Omental fat pad (tissue), 4 donors: ENCODE measurements around the gene DCAF8L1. TPM values are rescaled to one million over a fixed set of nuclear protein-coding genes. Genes with fewer than 3 reads are reported as not detected.

ENCODE experiments used
- ATAC-seq: fragments of 150-250 bp; one replicate; pipeline ENCODE4 v1.9.1; 2016; ENCODE audit warnings: mild to moderate bottlenecking, moderate library complexity; ENCODE audit not compliant: low FRiP score
- DNase-seq: peaks from one replicate; pipeline ENCODE4 v3.0.0-alpha.2; 2019; ENCODE audit warnings: low spot score
- CTCF ChIP-seq, 3 donors: fragments of 450-650 bp; IDR thresholded peaks; one replicate each; pipeline ENCODE4 v1.5.1; 2016 to 2017; ENCODE audit warnings: antibody characterized with exemption in 3 of 3, mild to moderate bottlenecking in 3 of 3, moderate library complexity in 2 of 3
- total RNA-seq, 4 donors: library from RNA; depleted of rRNA; stranded (reverse); fragments of >200 nt; gene quantifications; one replicate each; pipeline ENCODE4 v1.1.0, GENCODE V29; 2016

Gene DCAF8L1
- total RNA-seq, result not detected

GRCh38 chrX:27981349-27981748 is at the start of gene DCAF8L1:
Gene DCAF8L1, minus strand, starts transcription at chrX:27981449. Its CDS starts 115 bp downstream, at chrX:27981334.
- ATAC-seq, result no peak
- DNase-seq, result no peak
- TF ChIP-seq CTCF (IDR thresholded peaks at IDR 0.05), result no peak

DNA sequence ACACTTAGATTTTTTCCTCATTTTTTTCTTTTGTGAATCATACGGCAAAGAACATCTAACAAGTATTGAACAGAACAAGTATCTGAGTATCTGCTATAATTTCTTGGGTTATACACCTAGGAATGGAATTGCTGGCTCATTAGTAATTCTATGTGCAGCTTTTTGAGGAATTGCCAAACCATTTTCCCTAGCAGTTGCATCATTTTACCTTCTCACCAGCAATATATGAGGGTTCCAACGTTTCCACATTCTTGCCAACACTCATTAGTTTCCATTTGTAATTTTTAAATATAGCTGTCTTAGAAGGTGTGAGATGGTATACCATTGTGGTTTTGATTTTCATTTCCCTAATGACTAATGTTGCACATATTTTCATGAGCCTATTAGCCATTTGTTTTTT is 41.1 kb upstream of the DCAF8L1 start:
- no peak for TF ChIP-seq CTCF (IDR thresholded peaks at IDR 0.05)
- ATAC-seq (no peak), DNase-seq (no peak)

GRCh38 chrX:28016823-28017222 is 35.6 kb upstream of the DCAF8L1 start:
- DNase-seq (no peak), ATAC-seq (no peak)
- TF ChIP-seq CTCF (IDR thresholded peaks at IDR 0.05), result no peak

DNA sequence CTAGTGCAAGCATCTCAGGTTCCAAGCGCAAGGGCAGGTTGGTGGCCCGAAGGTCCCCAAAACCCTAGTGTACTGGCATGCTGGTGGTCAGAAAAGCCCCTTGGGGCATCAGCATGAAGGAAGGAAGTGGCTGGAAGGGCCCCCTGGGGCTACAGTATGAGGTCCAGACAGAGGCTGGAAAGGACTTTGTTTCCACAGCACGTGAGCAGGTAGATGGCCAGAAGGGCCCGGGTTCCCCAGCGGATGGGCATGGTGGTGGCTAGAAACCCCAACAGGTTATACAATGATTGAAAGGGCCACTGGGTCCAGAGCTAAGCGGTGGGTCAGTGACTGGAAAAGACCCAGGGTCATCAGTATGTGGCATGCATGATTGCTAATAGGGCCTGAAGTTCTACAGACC is 34.7 kb upstream of the DCAF8L1 start:
- no peak for TF ChIP-seq CTCF (IDR thresholded peaks at IDR 0.05)

DNA sequence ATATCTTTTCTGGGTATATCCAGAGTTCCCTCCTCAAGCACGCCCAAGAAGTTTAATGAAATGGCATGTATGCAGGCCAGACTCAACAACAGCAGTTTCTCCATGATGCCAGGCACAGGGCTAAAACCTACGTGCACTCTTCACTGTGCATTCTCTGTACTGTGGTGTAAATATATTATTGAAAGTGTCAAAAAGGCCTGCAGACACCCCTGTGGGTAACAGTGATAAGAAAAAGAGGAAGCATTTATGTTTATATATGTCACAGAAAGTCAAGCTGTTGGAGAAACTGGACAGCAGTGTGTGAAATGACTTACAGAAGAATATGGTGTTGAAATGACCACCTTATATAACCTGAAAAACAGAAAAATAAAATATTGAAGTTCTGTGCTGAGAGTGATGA is 29.6 kb upstream of the DCAF8L1 start:
- TF ChIP-seq CTCF (IDR thresholded peaks at IDR 0.05), result no peak
- ATAC-seq, result no peak
- no peak for DNase-seq

More for the DNA sequence above, 34.7 kb upstream of the DCAF8L1 start:
- ATAC-seq, result no peak
- no peak for DNase-seq

GRCh38 chrX:27998666-27999065 is 17.4 kb upstream of the DCAF8L1 start:
- DNase-seq (no peak), ATAC-seq (no peak)
- TF ChIP-seq CTCF (IDR thresholded peaks at IDR 0.05), result no peak

- DNase-seq (no peak), ATAC-seq (no peak)
- no peak for TF ChIP-seq CTCF (IDR thresholded peaks at IDR 0.05)
Observed at GRCh38 chrX:27997622-27998021, 16.4 kb upstream of the DCAF8L1 start.
